K562 (cell line): Measurements from ENCODE around the gene PA2G4. TPM values are rescaled to one million over a fixed set of nuclear protein-coding genes. Genes with fewer than 3 reads are reported as not detected.

Experiments
- ATF1 ChIP-seq, 2 experiments: fragments of 450-650 bp in 1 of 2; IDR thresholded peaks; 2 replicates each; pipeline ENCODE4 v1.6.1; 2016; ENCODE audit warnings: missing compliant biosample characterization in 1 of 2, missing genetic modification characterization in 1 of 2
- BCLAF1 ChIP-seq, 2 experiments: fragments of 450-650 bp in 1 of 2; IDR thresholded peaks; 2 replicates each; pipeline ENCODE4 v1.6.1; 2011 to 2017; ENCODE audit warnings: low read depth in 2 of 2, antibody characterized with exemption in 1 of 2, borderline replicate concordance in 1 of 2, low read length in 1 of 2, mild to moderate bottlenecking in 1 of 2, mixed read lengths in 1 of 2; ENCODE audit not compliant: control insufficient read depth in 1 of 2
- BCOR ChIP-seq: fragments of 450-650 bp; IDR thresholded peaks from 2 replicates; pipeline ENCODE4 v1.6.1; 2016
- E2F1 ChIP-seq: sonication (generic); formaldehyde crosslinking; IDR thresholded peaks from 2 replicates; pipeline ENCODE4 v1.8.1; 2023; ENCODE audit warnings: mild to moderate bottlenecking, missing genetic modification reagents, moderate library complexity
- ELK3 ChIP-seq: fragments of 450-650 bp; formaldehyde crosslinking; IDR thresholded peaks from 2 replicates; pipeline ENCODE4 v1.4.0; 2020; ENCODE audit warnings: mild to moderate bottlenecking
- ID3 ChIP-seq, 2 experiments: fragments of 250-450 bp in 1 of 2; fragments of 450-650 bp in 1 of 2; sonication (Bioruptor Pico) in 1 of 2; IDR thresholded peaks; 2 replicates each; pipeline versions ENCODE4 v1.6.1 to v1.8.0; 2016 to 2021; ENCODE audit warnings: mild to moderate bottlenecking in 2 of 2, moderate library complexity in 2 of 2, missing compliant biosample characterization in 1 of 2, missing genetic modification characterization in 1 of 2
- IRF9 ChIP-seq: fragments of 450-650 bp; IDR thresholded peaks from 2 replicates; pipeline ENCODE4 v1.6.1; 2016; ENCODE audit warnings: missing biosample characterization, missing genetic modification characterization
- KDM1A ChIP-seq, 2 experiments: fragments of 450-650 bp; IDR thresholded peaks; 2 replicates each; pipeline ENCODE4 v1.6.1; 2016; ENCODE audit warnings: mild to moderate bottlenecking in 2 of 2
- KDM4B ChIP-seq, 2 experiments: fragments of 450-650 bp in 1 of 2; sonication (generic) in 1 of 2; IDR thresholded peaks; 2 replicates each; pipeline ENCODE4 v1.6.1; 2016 to 2017; ENCODE audit warnings: borderline replicate concordance in 2 of 2, antibody characterized with exemption in 1 of 2, low read depth in 1 of 2, mild to moderate bottlenecking in 1 of 2
- POLR2AphosphoS5 ChIP-seq: IDR thresholded peaks from 2 replicates; pipeline ENCODE4 v1.6.1; 2011; ENCODE audit warnings: mild to moderate bottlenecking, low read depth, low read length, moderate library complexity; ENCODE audit not compliant: control insufficient read depth, insufficient read depth
- TAF7 ChIP-seq: fragments of 450-650 bp; IDR thresholded peaks from 2 replicates; pipeline ENCODE4 v1.6.1; 2016; ENCODE audit warnings: missing genetic modification characterization, missing compliant biosample characterization
- TCF3 ChIP-seq: sonication (generic); formaldehyde crosslinking; IDR thresholded peaks from 2 replicates; pipeline ENCODE4 v1.4.0; 2020; ENCODE audit warnings: mild to moderate bottlenecking, missing genetic modification reagents
- TFAP4 ChIP-seq: sonication (generic); formaldehyde crosslinking; IDR thresholded peaks from 2 replicates; pipeline ENCODE4 v1.8.0; 2022; ENCODE audit warnings: missing genetic modification reagents, mild to moderate bottlenecking, moderate library complexity, borderline replicate concordance
- XRCC3 ChIP-seq: fragments of 450-650 bp; IDR thresholded peaks from 2 replicates; pipeline ENCODE4 v1.6.1; 2017; ENCODE audit warnings: mild to moderate bottlenecking, moderate library complexity
- ZBTB2 ChIP-seq: fragments of 450-650 bp; IDR thresholded peaks from 2 replicates; pipeline ENCODE4 v1.6.1; 2016; ENCODE audit warnings: antibody characterized with exemption
- polyA plus RNA-seq, 8 experiments: library from polyadenylated mRNA; depleted of rRNA in 4 of 8; stranded (reverse) in 5 of 8; unstranded in 3 of 8; fragments of >200 nt; fragmentation: Nextera tagmentation in 2 of 8; fragmentation: Illumina TruSeq in 1 of 8; extraction: Ambion mirVana in 2 of 8; extraction: Trizol in 1 of 8; gene quantifications; 2 replicates each; pipeline versions ENCODE4 v1.2.1 to v1.2.3, GENCODE V29; 2011 to 2014; ENCODE audit warnings: inconsistent platforms in 1 of 8, missing spikeins in 1 of 8
- total RNA-seq, 7 experiments: library from RNA; depleted of rRNA in 6 of 7; stranded (reverse); fragments of >200 nt in 6 of 7; fragmentation: Illumina TruSeq in 2 of 7; extraction: Trizol in 2 of 7; gene quantifications; 2 replicates each; pipeline versions ENCODE4 v1.2.1 to v1.2.3, GENCODE V29; 2011 to 2021; ENCODE audit warnings: low replicate concordance in 1 of 7

The PA2G4 gene
- total and polyA plus RNA-seq, 9 of the 15 experiments (the other 6 are each of a cell fraction or from before 2014, with no cell fraction given) = 230 to 925 (median 638) TPM

- TF ChIP-seq BCLAF1 (IDR thresholded peaks at IDR 0.05; ENCODE audit: borderline replicate concordance in 1 of 2, control insufficient read depth in 1 of 2, low read depth in 2 of 2, low read length in 1 of 2) = 0 out of 4 replicates have a peak, but pooled peaks have one; percentile 39 to 71
- TF ChIP-seq TAF7 (tag) = peak; percentile 99
- TF ChIP-seq ATF1 (CRISPR knock-in tag; IDR thresholded peaks at IDR 0.05) = peak; percentile 45; the same call in 1 of the 2 replicates
- peak; percentile 98 for TF ChIP-seq ATF1 (tag; IDR thresholded peaks at IDR 0.05)
- no peak for TF ChIP-seq TCF3 (CRISPR knock-in tag)
- TF ChIP-seq ID3 (CRISPR knock-in tag; IDR thresholded peaks at IDR 0.05) = no peak
- TF ChIP-seq ID3 (tag; IDR thresholded peaks at IDR 0.05) = no peak; the same call in 1 of the 2 replicates
- 0 out of 4 replicates have a peak, but pooled peaks of 1 of the 2 experiments have one; percentile 8 for TF ChIP-seq KDM1A (IDR thresholded peaks at IDR 0.05)
- TF ChIP-seq TFAP4 = peak; percentile 38; the same call in 1 of the 2 replicates
- TF ChIP-seq XRCC3 = no peak
- TF ChIP-seq BCOR = peak; percentile 66; the same call in 1 of the 2 replicates
- peak in 1 of 2 experiments; percentile 78; a peak in 1 of 4 replicates for TF ChIP-seq KDM4B (IDR thresholded peaks at IDR 0.05; ENCODE audit: borderline replicate concordance in 2 of 2, low read depth in 1 of 2)
- peak; percentile 99 for TF ChIP-seq POLR2AphosphoS5
- TF ChIP-seq ELK3 = no peak
- TF ChIP-seq E2F1 (CRISPR knock-in tag) = peak; percentile 91
- TF ChIP-seq IRF9 = 0 out of 2 replicates have a peak, but pooled peaks have one; percentile 18
- TF ChIP-seq ZBTB2 = no peak
Observed at GRCh38 chr12:56116267-56117081, 12.1 kb downstream of the PA2G4 start, which contains the start of gene RPL41 (continued).
